Panc1 (cell line): Measurements from ENCODE around the gene HNRNPH2. TPM values are rescaled to one million over a fixed set of nuclear protein-coding genes. Genes with fewer than 3 reads are reported as not detected.

ENCODE experiments used
- ATAC-seq: fragments of 200-7000 bp; cut with Tn5 transposase; 2 replicates; pipeline ENCODE4 v1.9.1; 2020; ENCODE audit warnings: mild to moderate bottlenecking, moderate library complexity
- BruUV-seq: library from RNA; stranded (reverse); fragments of 400-500 nt; replicated peaks from 2 replicates; lab custom pipeline; 2021; lab: Mats Ljungman, UMichigan
- CTCF ChIA-PET: fragments of 300-600 bp; sonication (Branson Sonifier 250); formaldehyde crosslinking; loops from one replicate; lab custom pipeline; 2022; ENCODE audit warnings: antibody characterized with exemption; lab: Charles Lee
- POLR2A ChIA-PET: fragments of 300-600 bp; sonication (Branson Sonifier 250); formaldehyde crosslinking; loops from one replicate; lab custom pipeline; 2022; ENCODE audit warnings: antibody characterized with exemption; lab: Charles Lee
- DNase-seq: peaks from one replicate; pipeline ENCODE4 v3.0.0-alpha.2; 2010; ENCODE audit warnings: low read depth, low spot score
- H3K27ac ChIP-seq: 2 replicates; pipeline ENCODE4 v1.5.1; 2011; ENCODE audit warnings: mild to moderate bottlenecking, low read length, inconsistent platforms
- H3K27me3 ChIP-seq: fragments of 200-500 bp; sonication (Bioruptor generic); 2 replicates; pipeline ENCODE4 v1.6.0; 2014; ENCODE audit warnings: low read length, inconsistent platforms; ENCODE audit not compliant: control insufficient read depth, insufficient read depth
- H3K36me3 ChIP-seq: fragments of 200-500 bp; sonication (Bioruptor generic); 2 replicates; pipeline ENCODE4 v1.5.1; 2014; ENCODE audit warnings: inconsistent platforms, mild to moderate bottlenecking, low read length, moderate library complexity; ENCODE audit not compliant: control insufficient read depth, insufficient read depth
- H3K4me1 ChIP-seq: 2 replicates; pipeline ENCODE4 v1.5.1; 2011; ENCODE audit warnings: inconsistent platforms, mild to moderate bottlenecking, low read length, moderate library complexity; ENCODE audit not compliant: control insufficient read depth, insufficient read depth
- H3K4me3 ChIP-seq, 2 experiments: 2 replicates each; pipeline ENCODE4 v1.5.1; 2011 to 2012; ENCODE audit warnings: low read depth in 2 of 2, low read length in 2 of 2, mild to moderate bottlenecking in 2 of 2, inconsistent platforms in 1 of 2, moderate library complexity in 1 of 2
- H3K9me3 ChIP-seq: fragments of 200-500 bp; sonication (Bioruptor generic); 2 replicates; pipeline ENCODE4 v1.5.1; 2014; ENCODE audit warnings: low read depth, mild to moderate bottlenecking, inconsistent platforms, low read length, moderate library complexity; ENCODE audit not compliant: control insufficient read depth, insufficient read depth
- POLR2AphosphoS5 ChIP-seq: IDR thresholded peaks from 2 replicates; pipeline ENCODE4 v1.6.1; 2012; ENCODE audit warnings: mild to moderate bottlenecking, low read depth, low read length, moderate library complexity
- SIN3A ChIP-seq: IDR thresholded peaks from 2 replicates; pipeline ENCODE4 v1.6.1; 2012; ENCODE audit warnings: low read depth, mild to moderate bottlenecking, low read length, moderate library complexity, borderline replicate concordance; ENCODE audit not compliant: insufficient read depth
- TCF7L2 ChIP-seq: IDR thresholded peaks from 2 replicates; pipeline ENCODE4 v1.6.1; 2011; ENCODE audit warnings: mild to moderate bottlenecking, low read depth, low read length, inconsistent platforms
- in situ Hi-C: cut with HindIII; loops from 2 replicates; pipeline ENCODE4 v1.10.0; 2016; ENCODE audit warnings: low sequenced_read_pairs, low pct_unique_long_range_greater_than_20kb
- intact Hi-C: fragments of 100-400 bp; cut with micrococcal nuclease; formaldehyde crosslinking; loops from one replicate; pipeline ENCODE4 v1.10.0; 2022; ENCODE audit not compliant: unreplicated experiment
- total RNA-seq: library from RNA; stranded (reverse); gene quantifications from one replicate; pipeline ENCODE4 v1.2.1, GENCODE V29; 2021; ENCODE audit not compliant: unreplicated experiment
- TF ChIP-seq, protein P1 (sequence below): fragments of 450-650 bp; IDR thresholded peaks from 2 replicates; pipeline ENCODE4 v1.5.1; 2017; ENCODE audit warnings: mild to moderate bottlenecking
- TF ChIP-seq, protein P2 (sequence below), 2 experiments: IDR thresholded peaks; 2 replicates each; pipeline ENCODE4 v1.6.1; 2011 to 2012; ENCODE audit warnings: low read depth in 2 of 2, control low read depth in 1 of 2, low read length in 1 of 2, mild to moderate bottlenecking in 1 of 2, moderate library complexity in 1 of 2; ENCODE audit not compliant: insufficient read depth in 1 of 2

The HNRNPH2 gene
- total RNA-seq, 1 experiment from 2014 or later, result 91.5 TPM

DNA sequence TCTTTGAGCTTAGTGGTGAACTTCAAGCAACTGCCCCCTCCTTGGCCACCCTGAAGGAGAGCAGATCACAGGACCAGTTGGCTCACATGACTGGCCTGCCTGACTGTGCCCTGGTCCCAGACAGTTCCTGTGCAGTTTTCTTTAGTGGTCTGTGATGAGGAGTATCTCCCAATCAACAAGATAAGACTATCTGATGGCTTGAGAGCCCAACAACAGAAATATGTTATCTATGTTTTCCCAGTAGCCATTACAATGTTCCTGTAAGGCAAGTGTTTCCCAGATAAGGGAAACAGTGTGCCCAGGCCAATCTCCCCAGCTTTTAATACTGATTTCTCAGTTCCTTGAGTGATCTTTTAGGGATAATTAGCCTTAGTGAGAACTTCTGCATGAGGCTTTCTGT lies 45.3 kb upstream of the HNRNPH2 start:
- no peak overlapping the region for H3K27ac ChIP-seq
- POLR2A ChIA-PET, result no interaction called here
- no peaks in the 10 kb centered on the region for H3K9me3 ChIP-seq
- no peaks in the 10 kb centered on the region for H3K4me1 ChIP-seq
- H3K36me3 ChIP-seq, result no peaks in the 10 kb centered on the region
- ATAC-seq (no peak), DNase-seq (no peak)
- CTCF ChIA-PET, result interaction anchor here (1.6 kb wide), 1 partner anchor 28 kb away, joined by 5 read pairs; the partner anchor contains the start of gene RPL36A
- no peak overlapping the region for H3K4me3 ChIP-seq
- no TSS peak for BruUV-seq
- TF ChIP-seq POLR2AphosphoS5, result no peak
- TF ChIP-seq, protein P1, sequence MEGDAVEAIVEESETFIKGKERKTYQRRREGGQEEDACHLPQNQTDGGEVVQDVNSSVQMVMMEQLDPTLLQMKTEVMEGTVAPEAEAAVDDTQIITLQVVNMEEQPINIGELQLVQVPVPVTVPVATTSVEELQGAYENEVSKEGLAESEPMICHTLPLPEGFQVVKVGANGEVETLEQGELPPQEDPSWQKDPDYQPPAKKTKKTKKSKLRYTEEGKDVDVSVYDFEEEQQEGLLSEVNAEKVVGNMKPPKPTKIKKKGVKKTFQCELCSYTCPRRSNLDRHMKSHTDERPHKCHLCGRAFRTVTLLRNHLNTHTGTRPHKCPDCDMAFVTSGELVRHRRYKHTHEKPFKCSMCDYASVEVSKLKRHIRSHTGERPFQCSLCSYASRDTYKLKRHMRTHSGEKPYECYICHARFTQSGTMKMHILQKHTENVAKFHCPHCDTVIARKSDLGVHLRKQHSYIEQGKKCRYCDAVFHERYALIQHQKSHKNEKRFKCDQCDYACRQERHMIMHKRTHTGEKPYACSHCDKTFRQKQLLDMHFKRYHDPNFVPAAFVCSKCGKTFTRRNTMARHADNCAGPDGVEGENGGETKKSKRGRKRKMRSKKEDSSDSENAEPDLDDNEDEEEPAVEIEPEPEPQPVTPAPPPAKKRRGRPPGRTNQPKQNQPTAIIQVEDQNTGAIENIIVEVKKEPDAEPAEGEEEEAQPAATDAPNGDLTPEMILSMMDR, result no peak
- no peak for TF ChIP-seq SIN3A
- TF ChIP-seq, protein P2, sequence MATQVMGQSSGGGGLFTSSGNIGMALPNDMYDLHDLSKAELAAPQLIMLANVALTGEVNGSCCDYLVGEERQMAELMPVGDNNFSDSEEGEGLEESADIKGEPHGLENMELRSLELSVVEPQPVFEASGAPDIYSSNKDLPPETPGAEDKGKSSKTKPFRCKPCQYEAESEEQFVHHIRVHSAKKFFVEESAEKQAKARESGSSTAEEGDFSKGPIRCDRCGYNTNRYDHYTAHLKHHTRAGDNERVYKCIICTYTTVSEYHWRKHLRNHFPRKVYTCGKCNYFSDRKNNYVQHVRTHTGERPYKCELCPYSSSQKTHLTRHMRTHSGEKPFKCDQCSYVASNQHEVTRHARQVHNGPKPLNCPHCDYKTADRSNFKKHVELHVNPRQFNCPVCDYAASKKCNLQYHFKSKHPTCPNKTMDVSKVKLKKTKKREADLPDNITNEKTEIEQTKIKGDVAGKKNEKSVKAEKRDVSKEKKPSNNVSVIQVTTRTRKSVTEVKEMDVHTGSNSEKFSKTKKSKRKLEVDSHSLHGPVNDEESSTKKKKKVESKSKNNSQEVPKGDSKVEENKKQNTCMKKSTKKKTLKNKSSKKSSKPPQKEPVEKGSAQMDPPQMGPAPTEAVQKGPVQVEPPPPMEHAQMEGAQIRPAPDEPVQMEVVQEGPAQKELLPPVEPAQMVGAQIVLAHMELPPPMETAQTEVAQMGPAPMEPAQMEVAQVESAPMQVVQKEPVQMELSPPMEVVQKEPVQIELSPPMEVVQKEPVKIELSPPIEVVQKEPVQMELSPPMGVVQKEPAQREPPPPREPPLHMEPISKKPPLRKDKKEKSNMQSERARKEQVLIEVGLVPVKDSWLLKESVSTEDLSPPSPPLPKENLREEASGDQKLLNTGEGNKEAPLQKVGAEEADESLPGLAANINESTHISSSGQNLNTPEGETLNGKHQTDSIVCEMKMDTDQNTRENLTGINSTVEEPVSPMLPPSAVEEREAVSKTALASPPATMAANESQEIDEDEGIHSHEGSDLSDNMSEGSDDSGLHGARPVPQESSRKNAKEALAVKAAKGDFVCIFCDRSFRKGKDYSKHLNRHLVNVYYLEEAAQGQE (IDR thresholded peaks at IDR 0.05; ENCODE audit: insufficient read depth in 1 of 2, low read depth in 2 of 2, low read length in 1 of 2), result no peak
- TF ChIP-seq TCF7L2, result no peak
- intact Hi-C loops (no loop called here), in situ Hi-C loops (no loop called here)
- H3K27me3 ChIP-seq, result no peaks in the 10 kb centered on the region; the same call in 1 of the 2 replicates

DNA sequence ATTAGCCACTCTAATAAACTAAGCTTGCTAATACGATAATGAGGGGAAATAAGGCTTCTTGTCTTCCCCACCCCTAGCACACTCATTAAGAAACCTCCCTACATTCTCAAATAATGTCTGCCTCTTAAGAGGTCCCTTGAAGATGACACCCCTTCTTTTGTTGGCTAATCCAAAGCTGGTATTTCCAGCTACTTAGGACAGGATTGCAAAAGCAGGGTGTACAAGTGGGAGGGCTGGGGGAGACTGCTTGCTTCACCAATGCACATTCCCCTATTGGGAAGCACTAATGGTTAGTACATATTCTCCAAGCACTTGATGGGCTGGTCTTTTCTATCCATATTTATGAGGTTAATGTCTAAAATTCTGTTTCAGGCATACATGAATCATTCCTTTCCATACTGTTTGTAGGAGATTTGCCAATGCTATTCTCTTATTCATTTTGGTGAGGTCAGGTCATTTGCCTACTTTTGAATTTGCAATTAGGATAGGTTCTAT lies 42.7 kb upstream of the HNRNPH2 start:
- no peak for DNase-seq
- no TSS peak for BruUV-seq
- Histone ChIP-seq H3K27ac (no peak overlapping the region), H3K27me3 (peaks cover 5% of the 10 kb centered on the region; the same call in 1 of the 2 replicates), H3K4me1 (no peaks in the 10 kb centered on the region), H3K4me3 (no peak overlapping the region), H3K9me3 (no peaks in the 10 kb centered on the region), H3K36me3 (no peaks in the 10 kb centered on the region)
- TF ChIP-seq, protein P2 (IDR thresholded peaks at IDR 0.05; ENCODE audit: insufficient read depth in 1 of 2, low read depth in 2 of 2, low read length in 1 of 2), result no peak
- no peak for TF ChIP-seq TCF7L2
- no peak for TF ChIP-seq POLR2AphosphoS5
- TF ChIP-seq SIN3A, result no peak
- TF ChIP-seq, protein P1, result no peak
- intact Hi-C loops (no loop called here), in situ Hi-C loops (no loop called here)
- CTCF ChIA-PET, result no interaction called here
- ATAC-seq, result no peak
- POLR2A ChIA-PET, result no interaction called here
